NCI-H1092 (cell line): Measurements from ENCODE around the gene OR7C2.
"Not testable (repeated sequence)": the region's sequence is repeated elsewhere in the genome, so short reads cannot be mapped to it uniquely, and the experiment has no call there.

Experiments
- DNase-seq: peaks from one replicate; lab custom pipeline; 2025; lab: John Stamatoyannopoulos, UW

Gene OR7C2

GRCh38 chr19:14941189-14941588 lies at the start of gene OR7C2:
TSS of gene OR7C2 (plus strand) at chr19:14941489. CDS start at chr19:14941489, 0 bp downstream.
- DNase-seq, result no peak

- DNase-seq, result no peak
These were observed 39.5 kb upstream of the OR7C2 start for GRCh38 chr19:14901675-14902260.

DNA sequence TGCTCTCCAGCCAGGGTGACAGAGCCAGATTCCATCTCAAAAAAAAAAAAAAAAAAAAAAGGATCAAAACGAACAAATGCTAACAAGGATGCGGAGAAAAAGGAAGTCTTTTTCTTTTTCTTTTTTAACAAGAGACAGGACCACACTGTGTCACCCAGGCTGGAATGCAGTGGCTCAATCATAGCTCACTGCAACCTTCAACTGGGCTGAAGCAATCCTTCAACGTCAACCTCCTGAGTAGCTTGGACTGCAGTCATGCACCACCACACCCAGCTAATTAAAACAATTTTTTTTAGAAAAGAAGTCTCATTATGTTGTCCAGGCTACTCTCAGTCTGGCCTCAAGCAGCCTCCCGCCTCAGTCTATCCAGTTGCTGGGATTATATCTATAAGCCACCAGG lies 34.6 kb upstream of the OR7C2 start:
- no peak for DNase-seq

DNA sequence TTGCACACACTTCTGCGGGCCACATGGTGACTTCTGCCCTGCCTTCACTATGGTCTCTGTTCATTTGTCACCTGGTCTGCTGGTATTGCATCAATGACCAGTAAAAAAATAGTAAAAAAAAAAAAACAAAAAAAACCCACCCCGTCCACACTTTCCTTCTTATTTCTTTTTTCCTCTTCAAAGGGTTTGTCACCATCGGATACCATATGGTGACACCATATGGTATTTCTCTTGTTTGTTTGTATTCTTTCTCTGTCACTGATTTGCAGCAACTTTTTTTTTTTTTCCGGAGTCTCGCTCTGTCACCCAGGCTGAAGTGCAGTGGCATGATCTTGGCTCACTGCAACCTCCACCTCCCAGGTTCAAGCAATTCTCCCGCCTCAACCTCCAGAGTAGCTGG lies 26.2 kb upstream of the OR7C2 start:
- DNase-seq, result no peak

DNA sequence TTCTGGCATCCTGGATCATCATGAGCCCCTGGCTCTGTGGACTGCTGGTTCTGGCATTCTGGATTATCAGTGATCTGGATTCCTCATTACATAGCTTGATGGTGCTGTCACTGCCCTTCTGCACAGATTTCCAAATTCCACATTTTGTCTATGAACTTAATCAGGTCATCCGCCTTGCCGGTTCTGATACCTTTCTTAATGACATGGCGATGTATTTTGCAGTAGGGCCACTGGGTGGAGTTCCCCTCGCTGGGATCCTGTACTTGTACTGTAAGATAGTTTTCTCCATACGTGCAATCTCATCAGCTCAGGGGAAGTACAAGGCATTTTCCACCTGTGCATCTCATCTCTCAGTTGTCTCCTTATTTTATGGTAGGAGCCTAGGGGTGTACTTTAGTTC lies 24.4 kb upstream of the OR7C2 start:
- DNase-seq, result no peak

DNA sequence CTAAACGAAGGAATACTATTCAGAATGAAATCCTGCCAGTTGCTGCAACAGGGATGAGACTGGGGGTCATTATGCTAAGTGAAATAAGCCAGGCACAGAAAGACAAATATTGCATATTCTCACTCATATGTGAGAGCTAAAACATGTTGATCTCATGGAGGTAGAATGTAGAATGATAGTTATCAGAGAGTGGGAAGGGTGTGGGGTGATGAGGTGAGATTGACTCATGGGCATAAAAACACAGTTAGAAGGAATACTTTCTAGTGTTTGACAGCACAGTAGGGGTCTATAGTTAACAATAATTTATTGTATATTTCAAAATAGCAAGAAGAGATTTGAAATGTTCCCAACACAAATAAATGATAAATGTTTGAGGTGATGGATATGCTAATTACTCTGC lies 7.8 kb upstream of the OR7C2 start:
- no peak for DNase-seq

GRCh38 chr19:14940266-14940665 lies 1.0 kb upstream of the OR7C2 start:
- DNase-seq, result no peak

GRCh38 chr19:14943601-14944000 lies 2.3 kb downstream of the OR7C2 start:
- no peak for DNase-seq

- no peak for DNase-seq
These were observed 3.2 kb downstream of the OR7C2 start for GRCh38 chr19:14944456-14944855.

DNA sequence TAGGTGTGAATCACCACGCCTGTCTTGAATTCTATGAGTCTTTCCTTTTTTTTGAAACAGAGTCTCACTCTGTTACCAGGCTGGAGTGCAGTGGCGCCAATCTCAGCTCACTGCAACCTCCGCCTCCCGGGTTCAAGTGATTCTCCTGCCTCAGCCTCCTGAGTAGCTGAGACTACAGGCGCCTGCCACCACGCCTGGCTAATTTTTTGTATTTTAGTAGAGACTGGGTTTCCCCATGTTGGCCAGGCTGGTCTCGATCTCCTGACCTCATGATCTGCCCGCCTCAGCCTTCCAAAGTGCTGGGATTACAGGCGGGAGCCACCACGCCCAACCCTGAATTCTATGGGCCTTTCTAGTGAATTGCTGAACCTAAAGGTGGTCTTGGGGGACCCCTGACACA lies 8.1 kb downstream of the OR7C2 start:
- not testable (repeated sequence) for DNase-seq

GRCh38 chr19:14949876-14950275 lies 8.6 kb downstream of the OR7C2 start:
- no peak for DNase-seq

DNA sequence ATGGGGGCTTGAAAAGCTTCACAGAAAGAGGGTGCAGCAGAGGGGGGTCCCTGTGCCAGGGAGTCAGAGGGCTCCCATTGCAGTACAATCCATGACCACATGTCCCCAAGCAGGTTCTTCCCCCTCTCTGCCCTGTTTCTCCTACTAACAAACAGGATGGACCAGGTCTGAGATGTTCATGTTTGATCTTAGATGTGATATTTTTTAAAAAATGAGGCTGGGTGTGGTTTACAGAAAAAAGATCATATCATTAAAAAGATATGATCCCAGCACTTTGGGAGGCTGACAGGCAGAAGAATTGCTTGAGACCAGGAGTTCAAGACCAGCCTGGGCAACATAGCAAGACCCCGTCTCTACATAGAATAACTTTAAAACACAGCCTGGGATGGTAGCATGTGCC lies 9.1 kb downstream of the OR7C2 start:
- no peak for DNase-seq

DNA sequence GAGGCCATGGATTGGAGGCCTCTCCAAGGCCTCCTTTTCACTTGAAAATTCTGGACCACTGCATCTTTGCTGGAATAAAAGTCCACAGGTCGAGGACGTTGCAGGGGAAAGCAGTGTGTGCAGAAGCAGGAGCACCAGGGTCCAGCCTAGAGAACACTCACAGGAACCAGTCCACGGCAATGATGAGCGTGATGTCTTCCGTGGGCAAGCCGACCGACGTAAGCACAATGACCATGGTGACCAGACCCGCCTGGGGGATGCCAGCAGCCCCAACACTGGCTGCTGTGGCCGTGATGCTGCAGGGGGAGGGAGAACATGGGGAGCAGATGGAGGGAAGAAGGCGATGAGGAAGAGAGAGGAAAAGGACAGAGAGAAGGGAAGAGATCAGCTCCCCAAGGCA lies 11.5 kb downstream of the OR7C2 start:
- DNase-seq, result no peak

DNA sequence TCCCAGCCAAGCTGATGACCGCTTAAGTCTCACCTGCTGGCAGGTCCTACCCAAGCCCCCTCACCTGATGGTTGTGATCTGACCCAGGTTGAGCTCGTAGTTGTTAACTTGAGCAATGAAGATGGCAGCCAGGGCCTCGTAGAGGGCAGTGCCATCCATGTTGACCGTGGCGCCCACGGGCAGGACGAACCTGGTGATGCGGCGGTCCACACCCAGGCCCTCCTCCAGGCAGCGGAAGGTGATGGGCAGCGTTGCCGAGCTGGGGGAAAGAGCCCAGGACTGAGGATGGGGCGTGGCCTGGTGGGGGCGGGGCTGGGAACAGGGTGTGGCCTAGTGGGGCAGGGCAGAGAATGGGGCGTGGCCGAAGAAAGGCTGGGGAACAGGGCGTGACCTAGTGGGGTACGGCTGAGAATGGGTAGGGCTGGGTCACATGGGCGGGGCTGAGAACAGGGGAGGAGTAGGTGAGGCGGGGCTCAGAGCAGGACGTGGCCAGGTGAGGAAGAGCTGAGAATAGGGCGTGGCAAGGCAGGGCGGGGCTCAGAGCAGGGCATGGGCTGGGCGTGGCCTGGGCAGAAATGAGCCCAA lies 12.9 kb downstream of the OR7C2 start:
- no peak for DNase-seq

GRCh38 chr19:14957464-14957863 lies 16.2 kb downstream of the OR7C2 start:
- no peak for DNase-seq

- DNase-seq, result no peak
These were observed 18.0 kb downstream of the OR7C2 start for GRCh38 chr19:14959263-14959662.

- no peak for DNase-seq
These were observed 20.8 kb downstream of the OR7C2 start for GRCh38 chr19:14961956-14962685.

- DNase-seq, result no peak
These were observed 27.0 kb downstream of the OR7C2 start for GRCh38 chr19:14968247-14968646.

GRCh38 chr19:14971474-14971873 lies 30.2 kb downstream of the OR7C2 start:
- no peak for DNase-seq

DNA sequence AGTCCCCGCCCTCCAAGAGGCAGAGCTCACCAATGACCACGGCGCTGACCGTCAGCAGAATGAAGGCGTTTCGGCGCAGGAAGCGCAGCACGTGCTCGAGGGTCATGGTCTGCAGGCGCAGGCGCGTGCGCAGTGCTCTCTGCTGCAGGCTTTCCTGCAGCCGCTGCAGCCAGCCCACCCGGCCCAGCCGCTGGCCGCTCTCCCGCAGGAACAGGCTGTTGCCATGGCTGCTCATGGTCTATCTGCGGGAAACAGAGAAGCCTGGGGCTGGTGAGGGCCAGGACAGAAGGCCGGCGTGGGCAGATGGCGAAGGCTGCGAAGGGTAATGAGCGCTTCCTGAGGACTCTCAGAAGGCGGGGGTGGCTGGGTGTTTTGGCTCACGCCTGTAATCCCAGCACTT lies 31.4 kb downstream of the OR7C2 start:
- no peak for DNase-seq

DNA sequence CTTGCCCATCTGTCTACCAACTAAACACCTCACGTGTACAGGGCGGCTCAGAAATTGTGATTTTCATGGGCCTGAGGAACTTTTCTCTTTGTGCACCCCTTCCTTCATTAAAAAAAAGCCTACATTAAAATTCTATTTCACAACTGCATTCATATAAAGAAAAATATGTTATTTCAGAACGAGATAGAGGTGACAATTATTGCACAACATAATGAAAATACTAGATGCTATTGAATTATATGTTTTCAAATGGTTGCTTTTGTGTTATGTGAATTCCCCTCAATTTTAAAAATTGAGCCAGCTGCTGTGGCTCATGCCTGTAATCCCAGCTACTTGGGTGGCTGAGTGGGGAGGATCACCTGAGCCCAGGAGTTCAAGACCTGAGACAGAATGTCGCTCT lies 33.2 kb downstream of the OR7C2 start:
- no peak for DNase-seq

- DNase-seq, result no peak
These were observed 35.8 kb downstream of the OR7C2 start for GRCh38 chr19:14977128-14977527.

- no peak for DNase-seq
These were observed 37.0 kb downstream of the OR7C2 start for GRCh38 chr19:14978161-14978776.
